GM23248 (cell line): ENCODE data around the gene RNF186.

Experiments
- EZH2 ChIP-seq: fragments of 200-600 bp; sonication (generic); IDR thresholded peaks from 2 replicates; pipeline ENCODE4 v1.6.1; 2018; ENCODE audit warnings: antibody characterized with exemption, mild to moderate bottlenecking; ENCODE audit not compliant: insufficient read depth, poor library complexity, severe bottlenecking
- EZH2phosphoT487 ChIP-seq: fragments of 200-600 bp; sonication (generic); IDR thresholded peaks from 2 replicates; pipeline ENCODE4 v1.6.1; 2018; ENCODE audit warnings: antibody characterized with exemption, moderate library complexity, mild to moderate bottlenecking, low read depth; ENCODE audit not compliant: insufficient read depth

DNA sequence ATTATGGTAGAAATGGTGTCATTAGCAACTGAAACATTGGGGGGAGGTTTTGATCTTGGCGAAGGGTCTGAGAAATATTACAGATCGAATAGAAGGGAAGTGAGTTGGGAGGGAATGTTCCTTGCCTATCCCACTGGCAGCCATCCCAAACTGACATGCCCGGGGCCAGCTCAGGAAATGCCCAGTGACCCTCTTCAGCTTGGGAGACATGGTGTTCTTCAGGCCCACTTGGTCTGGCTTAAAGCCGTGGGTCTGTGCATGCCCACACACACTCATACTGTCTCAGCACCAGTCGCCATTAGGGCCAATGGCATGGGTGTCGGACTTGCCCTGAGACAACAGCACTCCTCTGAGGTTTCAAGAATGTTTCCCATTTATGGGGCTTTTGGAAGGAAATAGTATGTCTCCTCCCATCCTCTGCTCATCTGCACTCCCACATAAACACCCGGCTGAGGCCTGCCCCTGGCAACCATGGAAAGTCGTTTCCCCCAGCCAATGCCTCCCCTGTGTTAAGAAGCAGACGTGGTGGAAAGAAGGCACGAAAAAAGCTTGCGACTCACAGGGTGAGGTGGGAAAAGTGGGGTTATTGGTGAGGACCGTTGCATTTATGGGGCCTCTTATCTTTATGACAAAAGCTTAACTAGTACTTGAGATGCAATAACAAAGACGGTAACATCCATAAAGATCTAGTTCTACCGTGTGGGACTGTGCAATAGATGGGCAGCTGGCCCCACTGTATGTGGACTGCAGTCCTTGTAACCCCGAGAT lies 2.0 kb downstream of the RNF186 start:
- no peak for TF ChIP-seq EZH2phosphoT487
- TF ChIP-seq EZH2: no peak
